Measurements from ENCODE around the gene MRGPRF. TPM values are rescaled to one million over a fixed set of nuclear protein-coding genes. Genes with fewer than 3 reads are reported as not detected.

MRGPRF gene
- total RNA-seq, 2 experiments from 2014 or later, result not detected

DNA sequence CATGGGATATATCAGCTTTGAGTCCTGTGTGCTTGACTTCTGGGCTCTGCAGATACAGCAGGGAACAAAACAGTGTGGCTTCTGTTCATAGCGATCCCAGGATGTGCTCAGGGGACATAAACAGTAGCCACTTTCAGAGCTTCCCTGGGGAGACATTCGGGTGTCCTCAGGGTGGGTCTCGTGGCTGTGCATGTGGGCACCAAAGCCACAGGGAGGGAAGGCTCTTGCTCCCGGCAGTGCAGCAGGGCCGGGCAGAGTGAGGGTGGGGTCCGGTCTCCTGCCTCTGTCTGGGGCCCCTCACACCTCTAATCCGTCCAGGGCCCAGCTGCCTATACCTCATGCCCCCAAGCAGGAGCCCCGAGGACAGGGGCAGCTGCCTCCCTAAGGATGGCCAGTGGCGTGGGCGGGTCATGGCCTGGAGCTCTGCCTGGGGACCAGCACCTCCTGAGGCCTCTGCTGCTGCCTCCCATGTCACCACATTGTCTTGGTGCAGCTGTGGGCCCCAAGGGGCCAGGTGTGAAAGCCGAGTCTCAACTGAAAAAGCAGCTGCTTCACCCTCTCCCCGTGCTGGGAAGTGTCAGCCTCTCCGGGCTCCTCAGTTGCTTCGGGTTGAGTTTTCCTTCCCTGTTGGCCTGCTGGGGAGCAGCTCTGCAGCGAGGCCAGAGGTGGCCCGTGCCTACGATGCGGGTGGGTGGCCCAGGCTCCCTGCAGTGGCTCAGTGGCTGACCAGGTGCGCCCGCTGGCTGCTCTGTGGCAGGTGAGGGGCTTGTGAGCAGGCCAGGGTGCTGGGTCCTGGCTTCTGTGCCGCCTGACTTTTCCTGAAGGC, 39.5 kb upstream of the MRGPRF start:
- ChIA-PET POLR2A (interaction anchor here (1.9 kb wide), 1 partner anchor 9 kb away, joined by 6 read pairs; no protein-coding TSS in a partner anchor), CTCF (ENCODE audit: unreplicated experiment) (no interaction called here)
- H3K4me3 ChIP-seq (ENCODE audit: low read depth, low read length, poor library complexity, severe bottlenecking), result peak overlapping the region; percentile 92
- peaks cover 90% of the 10 kb centered on the region for H3K4me1 ChIP-seq (ENCODE audit: insufficient read depth, low read length, poor library complexity, severe bottlenecking)
- no peak for TF ChIP-seq EZH2phosphoT487 (IDR thresholded peaks at IDR 0.05; ENCODE audit: borderline replicate concordance, low read depth, low read length)
- TF ChIP-seq, protein P1, sequence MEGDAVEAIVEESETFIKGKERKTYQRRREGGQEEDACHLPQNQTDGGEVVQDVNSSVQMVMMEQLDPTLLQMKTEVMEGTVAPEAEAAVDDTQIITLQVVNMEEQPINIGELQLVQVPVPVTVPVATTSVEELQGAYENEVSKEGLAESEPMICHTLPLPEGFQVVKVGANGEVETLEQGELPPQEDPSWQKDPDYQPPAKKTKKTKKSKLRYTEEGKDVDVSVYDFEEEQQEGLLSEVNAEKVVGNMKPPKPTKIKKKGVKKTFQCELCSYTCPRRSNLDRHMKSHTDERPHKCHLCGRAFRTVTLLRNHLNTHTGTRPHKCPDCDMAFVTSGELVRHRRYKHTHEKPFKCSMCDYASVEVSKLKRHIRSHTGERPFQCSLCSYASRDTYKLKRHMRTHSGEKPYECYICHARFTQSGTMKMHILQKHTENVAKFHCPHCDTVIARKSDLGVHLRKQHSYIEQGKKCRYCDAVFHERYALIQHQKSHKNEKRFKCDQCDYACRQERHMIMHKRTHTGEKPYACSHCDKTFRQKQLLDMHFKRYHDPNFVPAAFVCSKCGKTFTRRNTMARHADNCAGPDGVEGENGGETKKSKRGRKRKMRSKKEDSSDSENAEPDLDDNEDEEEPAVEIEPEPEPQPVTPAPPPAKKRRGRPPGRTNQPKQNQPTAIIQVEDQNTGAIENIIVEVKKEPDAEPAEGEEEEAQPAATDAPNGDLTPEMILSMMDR (conservative IDR thresholded peaks at IDR 0.05; ENCODE audit: low read length), result no peak
- peak overlapping the region; percentile 96 for H3K27ac ChIP-seq (ENCODE audit: low read depth, low read length, poor library complexity, severe bottlenecking)
- intact Hi-C loops (cut with micrococcal nuclease; ENCODE audit: unreplicated experiment), result no loop called here
- H3K9me2 ChIP-seq (ENCODE audit: insufficient read depth, low read length), result no peaks in the 10 kb centered on the region
- H3K9me3 ChIP-seq (ENCODE audit: low read length), result no peaks in the 10 kb centered on the region
- peaks cover 27% of the 10 kb centered on the region for H3K36me3 ChIP-seq (ENCODE audit: insufficient read depth, low read length)
- DNase-seq (ENCODE audit: low spot score), result peak; percentile 87
- H3K79me2 ChIP-seq (ENCODE audit: insufficient read depth, low read depth, low read length), result peaks cover 67% of the 10 kb centered on the region
- BruUV-seq (replicated peaks), result no TSS peak
- H2AFZ ChIP-seq (ENCODE audit: low read length), result no peak overlapping the region
- no peaks in the 10 kb centered on the region for H4K20me1 ChIP-seq (ENCODE audit: insufficient read depth, low read length)
- peak overlapping the region; percentile 88 for H3K4me2 ChIP-seq (ENCODE audit: low read length)

- H3K4me3 ChIP-seq (ENCODE audit: low read depth, low read length, poor library complexity, severe bottlenecking), result peak overlapping the region; percentile 92
- H3K9me3 ChIP-seq (ENCODE audit: low read length), result no peaks in the 10 kb centered on the region
- no TSS peak for BruUV-seq (replicated peaks)
- intact Hi-C loops (cut with micrococcal nuclease; ENCODE audit: unreplicated experiment), result no loop called here
- peak overlapping the region; percentile 88 for H3K4me2 ChIP-seq (ENCODE audit: low read length)
- CTCF ChIA-PET (ENCODE audit: unreplicated experiment), result no interaction called here
- no peaks in the 10 kb centered on the region for H3K9me2 ChIP-seq (ENCODE audit: insufficient read depth, low read length)
- TF ChIP-seq, protein P1 (conservative IDR thresholded peaks at IDR 0.05; ENCODE audit: low read length), result no peak
- TF ChIP-seq EZH2phosphoT487 (IDR thresholded peaks at IDR 0.05; ENCODE audit: borderline replicate concordance, low read depth, low read length), result no peak
- POLR2A ChIA-PET, result interaction anchor here (1.9 kb wide), 1 partner anchor 8 kb away, joined by 6 read pairs; no protein-coding TSS in a partner anchor
- peaks cover 59% of the 10 kb centered on the region for H3K79me2 ChIP-seq (ENCODE audit: insufficient read depth, low read depth, low read length)
- peak; percentile 30 for DNase-seq (ENCODE audit: low spot score)
- H3K4me1 ChIP-seq (ENCODE audit: insufficient read depth, low read length, poor library complexity, severe bottlenecking), result peaks cover 90% of the 10 kb centered on the region
- no peaks in the 10 kb centered on the region for H4K20me1 ChIP-seq (ENCODE audit: insufficient read depth, low read length)
- no peak overlapping the region for H2AFZ ChIP-seq (ENCODE audit: low read length)
- peaks cover 20% of the 10 kb centered on the region for H3K36me3 ChIP-seq (ENCODE audit: insufficient read depth, low read length)
- peak overlapping the region; percentile 96 for H3K27ac ChIP-seq (ENCODE audit: low read depth, low read length, poor library complexity, severe bottlenecking)
Observed at GRCh38 chr11:69051381-69052342, 38.6 kb upstream of the MRGPRF start.
